ENCODE measurements around the gene UCN.

DNA sequence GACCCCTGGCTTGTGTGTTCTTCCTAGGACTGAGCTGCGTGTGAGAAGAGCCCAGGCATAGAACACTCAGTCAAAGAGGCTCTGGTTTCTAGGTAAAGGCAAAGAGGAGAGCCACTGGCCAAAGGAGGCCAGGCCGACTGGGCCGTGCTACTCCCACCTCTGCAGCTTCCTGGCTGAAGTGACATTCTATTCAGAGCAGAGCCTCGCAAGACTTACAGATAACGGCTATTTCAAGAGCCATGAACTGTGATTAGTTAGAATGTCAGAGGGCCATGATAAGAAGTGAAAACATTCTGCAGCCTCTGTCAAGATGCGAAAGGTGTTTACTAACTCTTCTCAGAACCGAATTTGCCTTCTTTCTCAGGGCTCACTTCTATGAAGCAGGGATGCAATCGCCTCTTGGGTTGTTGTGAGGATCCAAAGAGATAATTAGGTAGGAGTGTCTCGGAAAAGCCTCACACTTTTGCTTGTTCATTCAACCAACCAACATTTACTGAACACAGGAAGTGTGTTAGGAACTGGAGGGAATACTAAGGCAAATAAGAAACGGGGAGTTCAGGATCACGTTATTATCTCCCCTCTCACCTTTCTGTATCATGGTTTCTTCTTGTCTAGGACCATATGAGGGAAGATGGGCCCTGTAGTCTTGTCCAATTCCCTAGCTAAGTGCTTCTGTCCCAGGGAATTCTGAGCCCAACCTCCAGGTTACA lies 36.5 kb downstream of the UCN start:
- TF ChIP-seq POLR2A (IDR thresholded peaks at IDR 0.05) (no peak), CTCF (IDR thresholded peaks at IDR 0.05) (no peak)

Measured in uterus (tissue), 2 donors.